Esophagus squamous epithelium (tissue), 5 donors: ENCODE measurements around the gene BRIP1. TPM values are rescaled to one million over a fixed set of nuclear protein-coding genes. Genes with fewer than 3 reads are reported as not detected.

Experiments used
- DNase-seq: peaks from one replicate; lab custom pipeline; 2025; lab: John Stamatoyannopoulos, UW
- H3K27ac ChIP-seq, 4 donors: fragments of 200-600 bp; sonication (generic); one replicate each; pipeline ENCODE4 v1.5.1; 2016 to 2019; ENCODE audit warnings: mild to moderate bottlenecking in 1 of 4
- H3K27me3 ChIP-seq, 4 donors: fragments of 200-600 bp; sonication (generic); 1 replicate in 3 of 4; 2 replicates in 1 of 4; pipeline versions ENCODE4 v1.5.1 to v1.6.0; 2017 to 2021; ENCODE audit warnings: antibody characterized with exemption in 1 of 4
- H3K36me3 ChIP-seq, 3 donors: fragments of 200-600 bp; sonication (generic); one replicate each; pipeline ENCODE4 v1.5.1; 2016 to 2019
- H3K4me1 ChIP-seq, 3 donors: fragments of 200-600 bp; sonication (generic); one replicate each; pipeline ENCODE4 v1.5.1; 2017 to 2019
- H3K4me3 ChIP-seq, 4 donors: fragments of 200-600 bp; sonication (generic); 1 replicate in 3 of 4; 2 replicates in 1 of 4; pipeline ENCODE4 v1.5.1; 2016 to 2019; ENCODE audit warnings: mild to moderate bottlenecking in 2 of 4, moderate library complexity in 1 of 4
- H3K9me3 ChIP-seq, 3 donors: fragments of 200-600 bp; sonication (generic); one replicate each; pipeline ENCODE4 v1.5.1; 2016 to 2019
- CTCF ChIP-seq, 6 experiments: fragments of 450-650 bp in 4 of 6; fragments of 200-600 bp in 2 of 6; sonication (generic) in 2 of 6; IDR thresholded peaks; one replicate each; pipeline ENCODE4 v1.5.1; 2016 to 2019; ENCODE audit warnings: antibody characterized with exemption in 6 of 6, mild to moderate bottlenecking in 4 of 6, moderate library complexity in 4 of 6
- POLR2A ChIP-seq, 4 donors: fragments of 450-650 bp; IDR thresholded peaks; one replicate each; pipeline ENCODE4 v1.6.1; 2017; ENCODE audit warnings: antibody characterized with exemption in 4 of 4, mild to moderate bottlenecking in 4 of 4, moderate library complexity in 3 of 4
- WGBS, 2 donors: methylation state at CpG; one replicate each; pipeline ENCODE4 v1.1.5; 2018; 5-methylcytosine and 5-hydroxymethylcytosine counted together
- intact Hi-C: fragments of 100-400 bp; cut with DNase I; formaldehyde crosslinking; loops from one replicate; pipeline ENCODE4 v1.15.0; 2022
- total RNA-seq, 4 donors: library from RNA; depleted of rRNA; stranded (reverse); fragments of >200 nt; gene quantifications; one replicate each; pipeline ENCODE4 v1.1.0, GENCODE V29; 2016
- donor health status: DM: yes; HTN: yes; CAD: no.

Gene BRIP1
- total RNA-seq, 4 donors from 2014 or later, result 1.6 to 7.0 (median 3.2) TPM

- Histone ChIP-seq H3K4me3 (no peak overlapping the region), H3K9me3 (no peaks in the 10 kb centered on the region), H3K36me3 (no peaks in the 10 kb centered on the region), H3K27me3 (no peaks in the 10 kb centered on the region), H3K27ac (no peak overlapping the region), H3K4me1 (no peaks in the 10 kb centered on the region)
- intact Hi-C loops, result no loop called here
- no peak for DNase-seq
- TF ChIP-seq CTCF (IDR thresholded peaks at IDR 0.05), result no peak
- TF ChIP-seq POLR2A (IDR thresholded peaks at IDR 0.05), result no peak
- WGBS, 2 donors, result 37 to 38% methylated on average over 1 of the region's 1 CpG
Measured at GRCh38 chr17:61805399-61805798, 57.9 kb downstream of the BRIP1 start.

- no peaks in the 10 kb centered on the region for H3K9me3 ChIP-seq
- H3K36me3 ChIP-seq, result no peaks in the 10 kb centered on the region
- intact Hi-C loops, result no loop called here
- H3K4me1 ChIP-seq, result no peaks in the 10 kb centered on the region
- WGBS, 2 donors, result 91 to 100% methylated on average over 1 of the region's 1 CpG
- no peaks in the 10 kb centered on the region for H3K27me3 ChIP-seq
- TF ChIP-seq POLR2A (IDR thresholded peaks at IDR 0.05) (no peak), CTCF (IDR thresholded peaks at IDR 0.05) (no peak)
- no peak overlapping the region for H3K4me3 ChIP-seq
- no peak overlapping the region for H3K27ac ChIP-seq
- DNase-seq, result no peak
Measured at GRCh38 chr17:61803796-61804195, 59.5 kb downstream of the BRIP1 start.

- 93 to 95% methylated on average over 3 to 6 of the region's 6 CpGs for WGBS, 2 donors
- no peaks in the 10 kb centered on the region for H3K4me1 ChIP-seq
- no peak overlapping the region for H3K27ac ChIP-seq
- TF ChIP-seq POLR2A (IDR thresholded peaks at IDR 0.05) (no peak), CTCF (IDR thresholded peaks at IDR 0.05) (no peak)
- H3K27me3 ChIP-seq, result no peaks in the 10 kb centered on the region
- intact Hi-C loops, result no loop called here
- DNase-seq, result no peak
- no peaks in the 10 kb centered on the region for H3K36me3 ChIP-seq
- no peak overlapping the region for H3K4me3 ChIP-seq
- no peaks in the 10 kb centered on the region for H3K9me3 ChIP-seq
Measured at GRCh38 chr17:61803216-61803615, 60.1 kb downstream of the BRIP1 start.

GRCh38 chr17:61799812-61800484, 63.4 kb downstream of the BRIP1 start:
- TF ChIP-seq POLR2A (IDR thresholded peaks at IDR 0.05), result no peak
- TF ChIP-seq CTCF (IDR thresholded peaks at IDR 0.05), result no peak
- Histone ChIP-seq H3K4me1 (no peaks in the 10 kb centered on the region), H3K9me3 (no peaks in the 10 kb centered on the region), H3K4me3 (no peak overlapping the region), H3K27ac (no peak overlapping the region), H3K36me3 (no peaks in the 10 kb centered on the region), H3K27me3 (no peaks in the 10 kb centered on the region)
- 91 to 100% methylated on average over 1 of the region's 1 CpG for WGBS, 2 donors
- DNase-seq, result no peak
- intact Hi-C loops, result no loop called here

- no peak for DNase-seq
- no peak overlapping the region for H3K4me3 ChIP-seq
- H3K27me3 ChIP-seq, result no peaks in the 10 kb centered on the region
- 89 to 93% methylated on average over 2 of the region's 2 CpGs for WGBS, 2 donors
- no peak overlapping the region for H3K27ac ChIP-seq
- TF ChIP-seq CTCF (IDR thresholded peaks at IDR 0.05), result no peak
- H3K9me3 ChIP-seq, result no peaks in the 10 kb centered on the region
- intact Hi-C loops, result no loop called here
- no peaks in the 10 kb centered on the region for H3K4me1 ChIP-seq
- H3K36me3 ChIP-seq, result no peaks in the 10 kb centered on the region
Measured at GRCh38 chr17:61797283-61797682, 66.0 kb downstream of the BRIP1 start.
